AG04450 (cell line): ENCODE data around the gene CSK. TPM values are rescaled to one million over a fixed set of nuclear protein-coding genes. Genes with fewer than 3 reads are reported as not detected.
A peak's percentile ranks its signal among the peaks of the same experiment; 100 is the strongest.

ENCODE experiments used
- CTCF ChIA-PET: fragments of 300-600, 350-600 bp; formaldehyde crosslinking; extraction: SDS; loops from one replicate; lab custom pipeline; 2022; ENCODE audit warnings: antibody characterized with exemption, inconsistent platforms; lab: Charles Lee
- POLR2A ChIA-PET: fragments of 350-600 bp; formaldehyde crosslinking; extraction: SDS; loops from one replicate; lab custom pipeline; 2021; ENCODE audit warnings: antibody characterized with exemption, inconsistent platforms; lab: Yijun Ruan, JAX
- DNase-seq: peaks from one replicate; pipeline ENCODE4 v3.0.0-alpha.2; 2011; ENCODE audit warnings: low read depth, low spot score
- H3K27ac ChIP-seq: one replicate; pipeline ENCODE4 v1.5.1; 2012; ENCODE audit warnings: low read depth, low read length, control low read depth
- H3K27me3 ChIP-seq: one replicate; pipeline ENCODE4 v1.6.0; 2012; ENCODE audit warnings: low read length; ENCODE audit not compliant: control insufficient read depth, insufficient read depth
- H3K4me3 ChIP-seq: 2 replicates; pipeline ENCODE4 v1.5.1; 2011; ENCODE audit warnings: mild to moderate bottlenecking, low read depth, low read length, control low read depth
- H3K9me3 ChIP-seq: 2 replicates; pipeline ENCODE4 v1.5.1; 2012; ENCODE audit warnings: low read length; ENCODE audit not compliant: control insufficient read depth, insufficient read depth
- CTCF ChIP-seq: IDR thresholded peaks from 2 replicates; pipeline ENCODE4 v1.5.1; 2011; ENCODE audit warnings: low read depth, low read length, control low read depth, inconsistent platforms
- polyA plus RNA-seq: library from polyadenylated mRNA; depleted of rRNA; stranded (reverse); fragments of >200 nt; gene quantifications from 2 replicates; pipeline ENCODE4 v1.2.3, GENCODE V29; 2011

CSK gene
- polyA plus RNA-seq, 1 experiment = 17.2 TPM

- Histone ChIP-seq H3K4me3 (no peak overlapping the region), H3K9me3 (no peaks in the 10 kb centered on the region), H3K27ac (no peak overlapping the region), H3K27me3 (no peaks in the 10 kb centered on the region)
- ChIA-PET POLR2A (no interaction called here), CTCF (interaction anchor here (2.5 kb wide), 1 partner anchor 10 kb away, joined by 14 read pairs; no protein-coding TSS in a partner anchor)
- no peak for TF ChIP-seq CTCF
- DNase-seq = no peak
Measured at GRCh38 chr15:74789171-74789631, 7.3 kb downstream of the CSK start.

DNA sequence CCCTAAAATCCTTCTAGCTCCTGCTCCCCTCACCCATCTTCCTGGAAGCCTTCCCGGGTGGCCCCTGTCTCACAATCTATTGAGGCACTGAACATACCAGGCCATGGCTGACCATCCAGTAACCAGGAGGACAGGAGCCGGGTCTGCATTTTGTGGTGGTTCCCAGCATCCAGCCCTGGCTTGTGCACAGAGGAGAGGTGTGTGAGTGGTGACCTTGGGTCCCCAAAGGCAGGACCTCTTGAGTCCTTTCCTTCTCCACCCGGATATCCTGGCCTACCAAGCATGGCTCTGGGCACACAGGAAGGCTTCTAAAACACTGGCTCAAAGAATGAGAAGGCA, 7.8 kb downstream of the CSK start:
- CTCF ChIA-PET = interaction anchor here (1.8 kb wide), 1 partner anchor 21 kb away, joined by 5 read pairs; no protein-coding TSS in a partner anchor
- TF ChIP-seq CTCF = no peak
- POLR2A ChIA-PET = no interaction called here
- H3K9me3 ChIP-seq = no peaks in the 10 kb centered on the region
- H3K27ac ChIP-seq = peak overlapping the region; percentile 88
- no peak overlapping the region for H3K4me3 ChIP-seq
- no peaks in the 10 kb centered on the region for H3K27me3 ChIP-seq
- no peak for DNase-seq

GRCh38 chr15:74790080-74790916, 8.4 kb downstream of the CSK start:
- ChIA-PET POLR2A (interaction anchor here (0.5 kb wide), 1 partner anchor 356 kb away, joined by 5 read pairs; no protein-coding TSS in a partner anchor), CTCF (interaction anchor here (1.1 to 1.8 kb wide), 2 partner anchors 10 to 21 kb away, joined by 5 read pairs; no protein-coding TSS in a partner anchor)
- H3K27ac ChIP-seq = peak overlapping the region; percentile 88
- no peak overlapping the region for H3K4me3 ChIP-seq
- H3K27me3 ChIP-seq = no peaks in the 10 kb centered on the region
- H3K9me3 ChIP-seq = no peaks in the 10 kb centered on the region
- peak; percentile 45 for DNase-seq
- TF ChIP-seq CTCF = no peak

GRCh38 chr15:74791007-74791406, 9.1 kb downstream of the CSK start:
- H3K27ac ChIP-seq = no peak overlapping the region
- TF ChIP-seq CTCF = no peak

GRCh38 chr15:74791667-74792066, 9.8 kb downstream of the CSK start:
- no peak overlapping the region for H3K4me3 ChIP-seq
- no peak for DNase-seq
- no peaks in the 10 kb centered on the region for H3K27me3 ChIP-seq
- CTCF ChIA-PET = interaction anchor here (1.0 to 4.0 kb wide), 4 partner anchors 9 to 160 kb away, joined by 3 to 21 read pairs (median 8); no protein-coding TSS in a partner anchor
- H3K27ac ChIP-seq = no peak overlapping the region
- H3K9me3 ChIP-seq = no peaks in the 10 kb centered on the region
- no peak for TF ChIP-seq CTCF
- POLR2A ChIA-PET = interaction anchor here (0.6 kb wide), 1 partner anchor 210 kb away, joined by 10 read pairs; no protein-coding TSS in a partner anchor

More at GRCh38 chr15:74791007-74791406, 9.1 kb downstream of the CSK start:
- no peak for DNase-seq
- ChIA-PET CTCF (interaction anchor here (1.1 to 4.0 kb wide), 3 partner anchors 9 to 22 kb away, joined by 5 to 21 read pairs (median 5); no protein-coding TSS in a partner anchor), POLR2A (interaction anchor here (0.5 kb wide), 1 partner anchor 356 kb away, joined by 5 read pairs; no protein-coding TSS in a partner anchor)
- H3K4me3 ChIP-seq = no peak overlapping the region
- no peaks in the 10 kb centered on the region for H3K27me3 ChIP-seq
- H3K9me3 ChIP-seq = no peaks in the 10 kb centered on the region
